GM18526 (cell line): ENCODE data around the gene PARD3B.

Experiments
- POLR2A ChIP-seq: IDR thresholded peaks from 3 replicates; pipeline ENCODE4 v1.6.1; 2011; ENCODE audit not compliant: insufficient read length; ENCODE audit errors: extremely low read depth

Gene PARD3B

DNA sequence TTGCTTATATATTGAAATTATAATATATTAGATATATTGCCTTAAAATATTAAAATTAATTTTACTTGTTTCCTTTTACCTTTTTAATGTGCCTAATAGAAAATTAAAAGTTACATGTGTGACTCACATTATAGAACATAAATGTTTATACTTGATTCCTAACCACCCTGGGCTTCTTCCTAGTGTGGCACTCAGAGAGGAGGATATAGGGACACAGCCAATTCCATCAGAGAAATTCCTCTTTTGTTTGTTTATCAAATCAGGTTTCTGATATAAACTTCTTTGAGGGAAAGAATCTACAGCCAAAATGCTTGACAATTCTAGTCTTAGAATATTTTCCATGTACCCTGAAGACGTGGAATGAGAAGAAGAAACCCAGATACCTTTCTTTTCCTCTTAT lies 788.1 kb downstream of the PARD3B start:
- no peak for TF ChIP-seq POLR2A

- no peak for TF ChIP-seq POLR2A
These were observed 792.0 kb downstream of the PARD3B start for GRCh38 chr2:205337274-205337673.

- TF ChIP-seq POLR2A = no peak
These were observed 792.9 kb downstream of the PARD3B start for GRCh38 chr2:205338156-205338555.

GRCh38 chr2:205343103-205343502 lies 797.8 kb downstream of the PARD3B start:
- no peak for TF ChIP-seq POLR2A

DNA sequence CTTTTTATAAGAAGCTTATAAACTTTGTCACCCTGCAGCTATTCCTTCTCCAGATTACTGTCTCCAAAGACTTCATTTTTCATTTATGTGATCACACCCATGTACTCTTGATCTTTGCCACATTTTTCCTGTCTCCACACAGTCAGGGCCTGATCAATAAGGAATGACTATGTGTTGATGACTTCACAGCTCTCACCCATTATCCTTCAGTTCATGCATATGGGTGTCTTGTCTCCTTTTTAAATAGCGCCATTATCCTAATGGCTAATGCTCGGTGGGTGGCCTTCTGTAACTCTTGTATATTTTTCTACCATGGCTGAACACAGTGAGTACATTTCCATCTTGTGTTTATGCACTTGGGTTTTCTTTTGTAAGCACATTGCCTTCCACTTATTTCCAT lies 801.4 kb downstream of the PARD3B start:
- no peak for TF ChIP-seq POLR2A

- TF ChIP-seq POLR2A = no peak
These were observed 802.6 kb downstream of the PARD3B start for GRCh38 chr2:205347899-205348298.

GRCh38 chr2:205352094-205352493 lies 806.8 kb downstream of the PARD3B start:
- no peak for TF ChIP-seq POLR2A

DNA sequence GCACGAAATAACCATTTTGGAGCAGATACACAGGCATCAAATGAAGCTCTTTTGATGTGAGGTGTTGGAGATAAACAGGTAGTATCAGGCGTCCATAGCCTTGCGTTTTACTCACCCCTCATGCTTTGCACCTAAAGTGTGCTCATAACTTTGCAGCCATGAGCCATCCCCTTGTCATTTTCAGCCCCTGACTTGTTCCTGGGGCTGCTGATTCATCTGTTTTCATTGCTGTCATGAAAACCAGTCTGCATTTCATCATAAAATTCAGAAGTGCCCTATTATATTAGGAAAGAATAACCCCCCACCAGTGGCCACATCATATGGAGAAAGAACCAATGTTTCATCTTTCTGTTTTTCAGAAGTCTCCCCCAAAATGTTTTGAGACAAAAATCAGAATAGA lies 807.3 kb downstream of the PARD3B start:
- TF ChIP-seq POLR2A = no peak

DNA sequence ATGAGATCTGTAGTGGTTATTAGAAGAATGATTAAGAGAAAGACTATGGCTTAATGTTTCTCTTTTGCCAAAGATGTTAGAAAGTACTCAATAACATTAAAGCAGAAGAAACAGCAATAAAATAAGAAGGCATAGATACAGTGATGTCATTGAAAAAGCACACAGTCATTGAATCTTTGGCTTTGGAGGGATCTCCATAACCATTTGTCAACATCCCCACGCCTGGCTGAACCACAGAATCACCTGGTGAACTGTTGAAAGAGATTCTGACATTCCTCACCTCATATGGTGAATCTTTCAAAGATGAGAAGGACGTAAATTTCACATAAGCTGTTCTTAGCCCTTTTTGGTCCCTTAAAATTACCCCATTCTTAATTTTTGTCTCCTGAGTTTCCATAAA lies 812.5 kb downstream of the PARD3B start:
- no peak for TF ChIP-seq POLR2A

GRCh38 chr2:205358351-205358815 lies 813.1 kb downstream of the PARD3B start:
- TF ChIP-seq POLR2A = no peak

DNA sequence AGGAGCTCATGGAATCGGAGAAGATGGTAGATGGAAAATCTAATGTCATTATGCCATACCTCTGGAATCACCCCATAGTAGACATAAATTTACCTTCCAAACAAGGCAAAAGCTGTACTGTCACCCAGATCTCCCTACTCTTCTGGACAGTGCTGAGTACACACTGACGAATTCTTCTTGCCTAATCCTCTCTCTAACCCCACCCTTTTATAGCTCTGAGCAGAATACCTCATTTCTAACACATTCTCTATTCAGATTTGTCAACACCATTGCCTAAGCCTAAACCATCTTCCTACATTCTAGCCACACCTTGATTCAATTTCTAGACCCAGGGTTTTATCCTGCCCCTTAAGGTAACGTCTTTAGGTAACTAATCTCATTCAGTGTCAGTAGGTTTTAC lies 816.0 kb downstream of the PARD3B start:
- TF ChIP-seq POLR2A = no peak

- TF ChIP-seq POLR2A = no peak
These were observed 816.7 kb downstream of the PARD3B start for GRCh38 chr2:205361970-205362369.

DNA sequence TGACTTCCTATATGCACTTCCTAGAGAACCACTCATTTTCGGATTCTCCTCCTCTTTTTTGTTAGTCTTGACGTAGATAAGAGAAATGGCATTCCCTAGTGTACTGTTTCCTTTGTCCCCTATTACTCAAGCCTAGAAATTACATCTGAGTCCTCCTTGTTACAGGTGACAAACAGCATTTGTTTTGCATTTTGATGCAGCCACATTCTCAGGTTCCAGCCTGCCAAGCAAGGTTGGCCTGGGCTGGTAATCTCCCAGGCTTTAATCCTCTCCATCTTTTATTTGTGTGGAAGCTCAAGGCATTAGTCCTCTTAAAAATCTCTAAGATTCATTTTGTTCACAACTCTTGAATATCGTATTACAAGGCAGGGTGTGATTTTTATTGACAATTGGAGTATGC lies 819.0 kb downstream of the PARD3B start:
- TF ChIP-seq POLR2A = no peak

DNA sequence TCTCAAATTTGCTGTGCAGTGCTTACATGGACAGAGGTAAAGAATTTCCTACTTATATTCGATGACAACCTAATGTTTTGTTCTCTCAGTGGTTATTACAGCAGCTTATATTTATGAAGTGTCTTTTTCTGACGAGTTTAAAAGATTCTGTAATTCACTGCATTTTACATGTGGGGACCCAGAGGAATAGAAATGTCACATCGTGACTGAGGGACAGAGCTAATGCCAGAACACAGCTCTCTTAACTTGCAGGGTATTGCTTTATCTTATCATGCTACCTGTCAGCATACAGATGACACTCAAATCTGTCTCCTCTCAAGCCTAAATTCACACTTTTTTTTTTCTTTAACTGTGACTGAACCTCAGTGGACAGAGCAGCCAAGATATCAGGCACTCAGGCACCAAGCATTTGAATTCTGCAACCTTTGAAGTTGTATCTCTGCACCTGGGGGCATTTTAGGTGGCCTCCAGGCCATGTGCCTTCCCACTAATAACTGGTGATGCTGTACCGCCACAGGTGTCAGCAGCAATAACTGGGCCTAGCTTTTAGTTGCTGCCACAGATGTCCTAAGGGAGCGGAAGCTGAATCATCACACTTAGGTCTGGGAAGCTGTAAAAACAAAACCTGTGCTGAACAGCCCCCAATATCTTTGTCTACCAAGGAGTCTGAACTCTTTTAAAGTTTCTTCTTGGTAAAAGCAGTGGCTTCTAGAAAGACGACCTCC lies 821.2 kb downstream of the PARD3B start:
- TF ChIP-seq POLR2A = no peak

- TF ChIP-seq POLR2A = no peak
These were observed 822.2 kb downstream of the PARD3B start for GRCh38 chr2:205367331-205367935.

- TF ChIP-seq POLR2A = no peak
These were observed 824.5 kb downstream of the PARD3B start for GRCh38 chr2:205369813-205370212.

GRCh38 chr2:205370726-205371125 lies 825.5 kb downstream of the PARD3B start:
- TF ChIP-seq POLR2A = no peak

GRCh38 chr2:205372141-205372540 lies 826.9 kb downstream of the PARD3B start:
- TF ChIP-seq POLR2A = no peak
